ENCODE results near the gene DSN1. TPM values are rescaled to one million over a fixed set of nuclear protein-coding genes. Genes with fewer than 3 reads are reported as not detected.

DSN1 gene
- total RNA-seq, 1 experiment from 2014 or later: 42.5 TPM

- no peak for DNase-seq
- no TSS peak for BruUV-seq (replicated peaks)
- H3K4me3 Mint-ChIP-seq (ENCODE audit: low read depth, unreplicated experiment): no peak overlapping the region
- H3K27ac Mint-ChIP-seq (ENCODE audit: unreplicated experiment): no peak overlapping the region
- no peaks in the 10 kb centered on the region for H3K9me3 Mint-ChIP-seq (ENCODE audit: low read depth, unreplicated experiment)
- peaks cover 8% of the 10 kb centered on the region for H3K36me3 Mint-ChIP-seq (ENCODE audit: insufficient read depth, unreplicated experiment)
- H3K27me3 Mint-ChIP-seq (ENCODE audit: unreplicated experiment): no peaks in the 10 kb centered on the region
- no peak for TF ChIP-seq CTCF (IDR thresholded peaks at IDR 0.05; ENCODE audit: unreplicated experiment)
- intact Hi-C loops (cut with micrococcal nuclease; ENCODE audit: unreplicated experiment): no loop called here
- no peaks in the 10 kb centered on the region for H3K4me1 Mint-ChIP-seq (ENCODE audit: low read depth, unreplicated experiment)
- CTCF ChIA-PET: no interaction called here
Observed at GRCh38 chr20:36820928-36821327, 47.4 kb upstream of the DSN1 start.

GRCh38 chr20:36820073-36820472, 46.5 kb upstream of the DSN1 start:
- peaks cover 8% of the 10 kb centered on the region for H3K36me3 Mint-ChIP-seq (ENCODE audit: insufficient read depth, unreplicated experiment)
- no peaks in the 10 kb centered on the region for H3K9me3 Mint-ChIP-seq (ENCODE audit: low read depth, unreplicated experiment)
- no peak overlapping the region for H3K4me3 Mint-ChIP-seq (ENCODE audit: low read depth, unreplicated experiment)
- intact Hi-C loops (cut with micrococcal nuclease; ENCODE audit: unreplicated experiment): no loop called here
- no peaks in the 10 kb centered on the region for H3K27me3 Mint-ChIP-seq (ENCODE audit: unreplicated experiment)
- no peak for DNase-seq
- H3K4me1 Mint-ChIP-seq (ENCODE audit: low read depth, unreplicated experiment): no peaks in the 10 kb centered on the region
- CTCF ChIA-PET: interaction anchor here (0.6 to 0.7 kb wide), 2 partner anchors 9 to 75 kb away, joined by 3 to 8 read pairs; no protein-coding TSS in a partner anchor
- no peak overlapping the region for H3K27ac Mint-ChIP-seq (ENCODE audit: unreplicated experiment)
- no peak for TF ChIP-seq CTCF (IDR thresholded peaks at IDR 0.05; ENCODE audit: unreplicated experiment)
- no TSS peak for BruUV-seq (replicated peaks)

- CTCF ChIA-PET: interaction anchor here (0.6 to 0.7 kb wide), 3 partner anchors 9 to 100 kb away, joined by 3 to 8 read pairs (median 4); no protein-coding TSS in a partner anchor
Observed at GRCh38 chr20:36819659-36820058, 46.1 kb upstream of the DSN1 start.

GRCh38 chr20:36818861-36819260, 45.3 kb upstream of the DSN1 start:
- CTCF ChIA-PET: interaction anchor here (0.7 kb wide), 1 partner anchor 101 kb away, joined by 4 read pairs; no protein-coding TSS in a partner anchor
- H3K4me3 Mint-ChIP-seq (ENCODE audit: low read depth, unreplicated experiment): no peak overlapping the region
- peaks cover 5% of the 10 kb centered on the region for H3K36me3 Mint-ChIP-seq (ENCODE audit: insufficient read depth, unreplicated experiment)
- H3K9me3 Mint-ChIP-seq (ENCODE audit: low read depth, unreplicated experiment): no peaks in the 10 kb centered on the region
- BruUV-seq (replicated peaks): no TSS peak
- no peak for DNase-seq
- H3K27me3 Mint-ChIP-seq (ENCODE audit: unreplicated experiment): no peaks in the 10 kb centered on the region
- intact Hi-C loops (cut with micrococcal nuclease; ENCODE audit: unreplicated experiment): no loop called here
- no peak for TF ChIP-seq CTCF (IDR thresholded peaks at IDR 0.05; ENCODE audit: unreplicated experiment)
- H3K27ac Mint-ChIP-seq (ENCODE audit: unreplicated experiment): no peak overlapping the region
- peaks cover 5% of the 10 kb centered on the region for H3K4me1 Mint-ChIP-seq (ENCODE audit: low read depth, unreplicated experiment)

More at GRCh38 chr20:36819659-36820058, 46.1 kb upstream of the DSN1 start:
- Mint-ChIP-seq H3K9me3 (ENCODE audit: low read depth, unreplicated experiment) (no peaks in the 10 kb centered on the region), H3K4me3 (ENCODE audit: low read depth, unreplicated experiment) (no peak overlapping the region), H3K27ac (ENCODE audit: unreplicated experiment) (no peak overlapping the region), H3K27me3 (ENCODE audit: unreplicated experiment) (no peaks in the 10 kb centered on the region), H3K4me1 (ENCODE audit: low read depth, unreplicated experiment) (no peaks in the 10 kb centered on the region), H3K36me3 (ENCODE audit: insufficient read depth, unreplicated experiment) (peaks cover 5% of the 10 kb centered on the region)
- DNase-seq: no peak
- intact Hi-C loops (cut with micrococcal nuclease; ENCODE audit: unreplicated experiment): no loop called here
- no peak for TF ChIP-seq CTCF (IDR thresholded peaks at IDR 0.05; ENCODE audit: unreplicated experiment)
- BruUV-seq (replicated peaks): no TSS peak

Measured in Calu3 (cell line).